GM23248 (cell line): ENCODE measurements around the gene MT1F. TPM values are rescaled to one million over a fixed set of nuclear protein-coding genes. Genes with fewer than 3 reads are reported as not detected.
"Not testable (repeated sequence)": the region's sequence is repeated elsewhere in the genome, so short reads cannot be mapped to it uniquely, and the experiment has no call there.

Source experiments
- DNase-seq: peaks from one replicate; pipeline ENCODE4 v3.0.0-alpha.2; 2015
- H2AFZ ChIP-seq: fragments of 200-600 bp; sonication (generic); 2 replicates; pipeline ENCODE4 v1.6.1; 2016; ENCODE audit warnings: antibody characterized with exemption
- H3F3A ChIP-seq: fragments of 200-600 bp; sonication (generic); 2 replicates; pipeline ENCODE4 v1.6.1; 2016; ENCODE audit warnings: mild to moderate bottlenecking, antibody characterized with exemption, mixed run types; ENCODE audit not compliant: insufficient read depth
- H3K27ac ChIP-seq: fragments of 200-600 bp; sonication (generic); 2 replicates; pipeline ENCODE4 v1.5.1; 2016; ENCODE audit warnings: mild to moderate bottlenecking
- H3K27me3 ChIP-seq: fragments of 200-600 bp; sonication (generic); replicated peaks from 2 replicates; pipeline ENCODE4 v1.6.1; 2016; ENCODE audit warnings: mild to moderate bottlenecking; ENCODE audit not compliant: insufficient read depth
- H3K36me3 ChIP-seq: fragments of 200-600 bp; sonication (generic); 2 replicates; pipeline ENCODE4 v1.6.1; 2016; ENCODE audit warnings: low read depth, mild to moderate bottlenecking
- H3K4me1 ChIP-seq: fragments of 200-600 bp; sonication (generic); 2 replicates; pipeline ENCODE4 v1.6.1; 2016; ENCODE audit warnings: mild to moderate bottlenecking; ENCODE audit not compliant: insufficient read depth
- H3K4me2 ChIP-seq: fragments of 200-600 bp; sonication (generic); one replicate; pipeline ENCODE4 v1.6.1; 2016; ENCODE audit warnings: mild to moderate bottlenecking; ENCODE audit not compliant: unreplicated experiment
- H3K4me3 ChIP-seq: fragments of 200-600 bp; sonication (generic); 2 replicates; pipeline ENCODE4 v1.5.1; 2016; ENCODE audit warnings: mild to moderate bottlenecking
- H3K79me2 ChIP-seq: fragments of 200-600 bp; sonication (generic); 2 replicates; pipeline ENCODE4 v1.6.1; 2016; ENCODE audit warnings: mild to moderate bottlenecking; ENCODE audit not compliant: insufficient read depth
- H3K9ac ChIP-seq: fragments of 200-600 bp; sonication (generic); 2 replicates; pipeline ENCODE4 v1.6.1; 2016; ENCODE audit warnings: mild to moderate bottlenecking
- H3K9me2 ChIP-seq: fragments of 200-600 bp; sonication (generic); 2 replicates; pipeline ENCODE4 v1.6.1; 2016; ENCODE audit warnings: mixed run types, mild to moderate bottlenecking, moderate library complexity; ENCODE audit not compliant: insufficient read depth
- H3K9me3 ChIP-seq: fragments of 200-600 bp; sonication (generic); one replicate; pipeline ENCODE4 v1.6.1; 2017; ENCODE audit warnings: low read depth
- H4K20me1 ChIP-seq: fragments of 200-600 bp; sonication (generic); 2 replicates; pipeline ENCODE4 v1.6.0; 2016; ENCODE audit not compliant: insufficient read depth
- EZH2 ChIP-seq: fragments of 200-600 bp; sonication (generic); IDR thresholded peaks from 2 replicates; pipeline ENCODE4 v1.6.1; 2018; ENCODE audit warnings: antibody characterized with exemption, mild to moderate bottlenecking; ENCODE audit not compliant: insufficient read depth, poor library complexity, severe bottlenecking
- EZH2phosphoT487 ChIP-seq: fragments of 200-600 bp; sonication (generic); IDR thresholded peaks from 2 replicates; pipeline ENCODE4 v1.6.1; 2018; ENCODE audit warnings: antibody characterized with exemption, moderate library complexity, mild to moderate bottlenecking, low read depth; ENCODE audit not compliant: insufficient read depth
- WGBS, 2 experiments: methylation state at CpG; one replicate each; pipeline ENCODE4 v1.1.6; 2015 to 2017; ENCODE audit warnings: low lambda C conversion rate in 2 of 2, low coverage in 1 of 2; ENCODE audit errors: missing lambda C conversion rate in 2 of 2; 5-methylcytosine and 5-hydroxymethylcytosine counted together
- in situ Hi-C: fragments of 300-500 bp; cut with MboI; formaldehyde crosslinking; loops from 2 replicates; pipeline ENCODE4 v1.15.0; 2020
- polyA plus RNA-seq: library from polyadenylated mRNA; unstranded; fragments of >200 nt; fragmentation: Nextera tagmentation; extraction: Ambion mirVana; gene quantifications from 2 replicates; pipeline ENCODE4 v1.2.1, GENCODE V29; 2016
- total RNA-seq: library from RNA; depleted of rRNA; stranded (reverse); fragments of >200 nt; shearing (Covaris generic); gene quantifications from 2 replicates; pipeline ENCODE4 v1.2.3, GENCODE V29; 2014

MT1F gene
- total and polyA plus RNA-seq, 2 experiments from 2014 or later: 1.1 to 4.5 TPM

GRCh38 chr16:56618138-56618537 is 39.6 kb upstream of the MT1F start:
- peaks cover 30% of the 10 kb centered on the region for H3K4me1 ChIP-seq
- TF ChIP-seq EZH2phosphoT487: no peak
- TF ChIP-seq EZH2: no peak
- no peak overlapping the region for H3K4me2 ChIP-seq
- H3K27ac ChIP-seq: no peak overlapping the region
- no peaks in the 10 kb centered on the region for H3K79me2 ChIP-seq
- H3K9ac ChIP-seq: no peak overlapping the region
- no peak overlapping the region for H3K4me3 ChIP-seq
- no peak for DNase-seq
- H3K9me3 ChIP-seq: no peaks in the 10 kb centered on the region
- H2AFZ ChIP-seq: no peak overlapping the region
- H3F3A ChIP-seq: peaks cover 25% of the 10 kb centered on the region
- in situ Hi-C loops: no loop called here
- H3K36me3 ChIP-seq: no peaks in the 10 kb centered on the region
- H3K27me3 ChIP-seq: no peaks in the 10 kb centered on the region
- H4K20me1 ChIP-seq: no peaks in the 10 kb centered on the region
- WGBS, 2 experiments: 81% methylated on average over 6 of the region's 6 CpGs
- H3K9me2 ChIP-seq: no peaks in the 10 kb centered on the region

- Histone ChIP-seq H3F3A (0 out of 2 replicates have a peak, but pooled peaks cover 2% of the 10 kb centered on the region), H3K9me3 (no peaks in the 10 kb centered on the region), H3K4me3 (no peak overlapping the region), H3K36me3 (no peaks in the 10 kb centered on the region), H2AFZ (no peak overlapping the region), H3K4me1 (peaks cover 8% of the 10 kb centered on the region), H4K20me1 (no peaks in the 10 kb centered on the region), H3K4me2 (no peak overlapping the region), H3K27ac (no peak overlapping the region), H3K9ac (no peak overlapping the region), H3K9me2 (no peaks in the 10 kb centered on the region), H3K79me2 (no peaks in the 10 kb centered on the region), H3K27me3 (no peaks in the 10 kb centered on the region)
- in situ Hi-C loops: no loop called here
- WGBS, 2 experiments: 81 to 95% methylated on average over 7 to 8 of the region's 8 CpGs
- no peak for DNase-seq
- TF ChIP-seq EZH2phosphoT487 (no peak), EZH2 (no peak)
These were observed 37.3 kb upstream of the MT1F start for GRCh38 chr16:56620339-56620897.

GRCh38 chr16:56621665-56622445 is 35.9 kb upstream of the MT1F start:
- WGBS, 2 experiments: 85 to 87% methylated on average over 4 of the region's 4 CpGs
- H4K20me1 ChIP-seq, H3K4me2 ChIP-seq, H3K27me3 ChIP-seq, DNase-seq, H3K4me3 ChIP-seq, H3K27ac ChIP-seq, H3K9me3 ChIP-seq, H3K9ac ChIP-seq, H3K9me2 ChIP-seq, H3K36me3 ChIP-seq, H3K4me1 ChIP-seq, in situ Hi-C loops, H2AFZ ChIP-seq: not testable (repeated sequence)
- Histone ChIP-seq H3F3A (peaks cover 12% of the 10 kb centered on the region), H3K79me2 (peaks cover 11% of the 10 kb centered on the region)

GRCh38 chr16:56623184-56623583 is 34.6 kb upstream of the MT1F start:
- H3K27me3 ChIP-seq, H3K36me3 ChIP-seq, H3K9me3 ChIP-seq, H3K4me3 ChIP-seq, H3K9ac ChIP-seq, H2AFZ ChIP-seq, H3K4me1 ChIP-seq, H4K20me1 ChIP-seq, DNase-seq, H3K4me2 ChIP-seq, H3K27ac ChIP-seq, in situ Hi-C loops, H3K9me2 ChIP-seq: not testable (repeated sequence)
- Histone ChIP-seq H3F3A (peaks cover 21% of the 10 kb centered on the region), H3K79me2 (peaks cover 11% of the 10 kb centered on the region)
- 91 to 95% methylated on average over 5 of the region's 5 CpGs for whole genome bisulfite sequencing, 2 experiments

GRCh38 chr16:56623637-56624036 is 34.1 kb upstream of the MT1F start:
- DNase-seq: no peak
- Histone ChIP-seq H3K9me2 (no peaks in the 10 kb centered on the region), H3K36me3 (no peaks in the 10 kb centered on the region), H3K27ac (no peak overlapping the region), H4K20me1 (no peaks in the 10 kb centered on the region), H2AFZ (no peak overlapping the region), H3K4me2 (no peak overlapping the region), H3K4me3 (no peak overlapping the region), H3F3A (peaks cover 21% of the 10 kb centered on the region), H3K9me3 (no peaks in the 10 kb centered on the region), H3K79me2 (peaks cover 11% of the 10 kb centered on the region), H3K9ac (no peak overlapping the region), H3K4me1 (peaks cover 4% of the 10 kb centered on the region; the same call in 1 of the 2 replicates), H3K27me3 (no peaks in the 10 kb centered on the region)
- in situ Hi-C loops: no loop called here
- whole genome bisulfite sequencing, 2 experiments: 97% methylated on average over 2 of the region's 2 CpGs
- TF ChIP-seq EZH2: no peak
- no peak for TF ChIP-seq EZH2phosphoT487
